GM04504 (cell line): Measurements from ENCODE around the gene SLC41A3.
"Not testable (repeated sequence)": the region's sequence is repeated elsewhere in the genome, so short reads cannot be mapped to it uniquely, and the experiment has no call there.

Experiments used
- DNase-seq: peaks from one replicate; pipeline ENCODE4 v3.0.0-alpha.2; 2012; ENCODE audit warnings: low read depth

SLC41A3 gene

GRCh38 chr3:126003447-126004190, 80.3 kb downstream of the SLC41A3 start:
- DNase-seq = no peak

- no peak for DNase-seq
Observed at GRCh38 chr3:126002189-126002588, 81.7 kb downstream of the SLC41A3 start.

GRCh38 chr3:125996751-125997150, 87.2 kb downstream of the SLC41A3 start:
- not testable (repeated sequence) for DNase-seq

- DNase-seq = no peak
Observed at GRCh38 chr3:125990253-125990970, 93.5 kb downstream of the SLC41A3 start.

- not testable (repeated sequence) for DNase-seq
Observed at GRCh38 chr3:125984951-125985350, 99.0 kb downstream of the SLC41A3 start.

GRCh38 chr3:125977104-125977503, 106.8 kb downstream of the SLC41A3 start:
- DNase-seq = not testable (repeated sequence)

- not testable (repeated sequence) for DNase-seq
Observed at GRCh38 chr3:125976003-125976390, 107.9 kb downstream of the SLC41A3 start.

- not testable (repeated sequence) for DNase-seq
Observed at GRCh38 chr3:125975245-125976002, 108.5 kb downstream of the SLC41A3 start.

- not testable (repeated sequence) for DNase-seq
Observed at GRCh38 chr3:125971997-125972944, 111.7 kb downstream of the SLC41A3 start.

GRCh38 chr3:125968701-125969592, 115.0 kb downstream of the SLC41A3 start, which contains the start of gene ROPN1B:
ROPN1B (plus strand) TSS chr3:125969178; CDS start chr3:125972055, 2,877 bp downstream.
- DNase-seq = not testable (repeated sequence)

- DNase-seq = not testable (repeated sequence)
Observed at GRCh38 chr3:125968121-125968520, 115.8 kb downstream of the SLC41A3 start.

- no peak for DNase-seq
Observed at GRCh38 chr3:125967156-125967555, 116.8 kb downstream of the SLC41A3 start.

GRCh38 chr3:125965505-125965904, 118.4 kb downstream of the SLC41A3 start:
- no peak for DNase-seq

GRCh38 chr3:125963834-125964233, 120.1 kb downstream of the SLC41A3 start:
- not testable (repeated sequence) for DNase-seq

GRCh38 chr3:125961289-125961589, 122.7 kb downstream of the SLC41A3 start:
- no peak for DNase-seq

GRCh38 chr3:125960456-125961288, 123.3 kb downstream of the SLC41A3 start:
- no peak for DNase-seq

- DNase-seq = no peak
Observed at GRCh38 chr3:125960066-125960424, 123.9 kb downstream of the SLC41A3 start.

- no peak for DNase-seq
Observed at GRCh38 chr3:125959317-125960065, 124.4 kb downstream of the SLC41A3 start.
